H1 (cell line): ENCODE data around the gene SEMA7A. TPM values are rescaled to one million over a fixed set of nuclear protein-coding genes. Genes with fewer than 3 reads are reported as not detected.

ENCODE experiments used
- CTCF ChIA-PET: fragments of 300-600 bp; sonication (Branson Sonifier 250); formaldehyde crosslinking; loops from one replicate; lab custom pipeline; 2021; ENCODE audit not compliant: partially characterized antibody; lab: Charles Lee
- POLR2A ChIA-PET: fragments of 300-600 bp; sonication (Branson Sonifier 250); formaldehyde crosslinking; loops from one replicate; lab custom pipeline; 2021; ENCODE audit warnings: inconsistent platforms; ENCODE audit not compliant: partially characterized antibody; lab: Charles Lee
- DNase-seq, 2 experiments: peaks; one replicate each; pipeline versions ENCODE4 v3.0.0 to v3.0.0-alpha.2; 2010 to 2022; ENCODE audit warnings: low spot score in 2 of 2, low read depth in 1 of 2, mixed read lengths in 1 of 2
- FAIRE-seq: peaks from 2 replicates; lab custom pipeline; 2011; peaks lifted over from hg19 to GRCh38; lab: Jason Lieb, UNC
- H2AFZ ChIP-seq: 2 replicates; pipeline ENCODE4 v1.8.1; 2012; ENCODE audit warnings: low read length, inconsistent platforms
- H2AK5ac ChIP-seq: 2 replicates; pipeline ENCODE4 v1.6.1; 2013; ENCODE audit warnings: low read depth, low read length
- H2BK120ac ChIP-seq: replicated peaks from 2 replicates; pipeline ENCODE3; 2013; ENCODE audit warnings: low read depth, low read length, inconsistent platforms
- H2BK12ac ChIP-seq: 2 replicates; pipeline ENCODE4 v1.6.1; 2013; ENCODE audit warnings: low read depth, low read length
- H2BK15ac ChIP-seq: 2 replicates; pipeline ENCODE4 v1.6.1; 2013; ENCODE audit warnings: low read length
- H2BK20ac ChIP-seq: 2 replicates; pipeline ENCODE4 v1.6.1; 2013; ENCODE audit warnings: low read length
- H2BK5ac ChIP-seq: 2 replicates; pipeline ENCODE4 v1.6.1; 2013; ENCODE audit warnings: low read depth, low read length
- H3K14ac ChIP-seq: 2 replicates; pipeline ENCODE4 v1.6.1; 2013; ENCODE audit warnings: inconsistent platforms; ENCODE audit not compliant: insufficient read length
- H3K18ac ChIP-seq: 2 replicates; pipeline ENCODE4 v1.6.1; 2013; ENCODE audit warnings: low read length; ENCODE audit errors: extremely low read depth
- H3K23ac ChIP-seq: 2 replicates; pipeline ENCODE4 v1.6.1; 2013; ENCODE audit warnings: inconsistent platforms; ENCODE audit not compliant: insufficient read length
- H3K23me2 ChIP-seq: 2 replicates; pipeline ENCODE4 v1.6.1; 2013; ENCODE audit warnings: low read depth, low read length
- H3K27ac ChIP-seq: 2 replicates; pipeline ENCODE4 v1.6.1; 2011; ENCODE audit warnings: low read depth, low read length, inconsistent platforms
- H3K27me3 ChIP-seq, 4 experiments: replicated peaks in 1 of 4; 1 replicate in 1 of 4; 2 replicates in 3 of 4; pipeline versions ENCODE4 v1.6.1 to v1.8.1; 2011 to 2013; ENCODE audit warnings: low read length in 3 of 4, mild to moderate bottlenecking in 3 of 4, inconsistent platforms in 2 of 4, mixed read lengths in 2 of 4, moderate library complexity in 1 of 4; ENCODE audit not compliant: control insufficient read depth in 3 of 4, insufficient read depth in 3 of 4; ENCODE audit errors: extremely low read depth in 1 of 4
- H3K36me3 ChIP-seq, 4 experiments: 2 replicates each; pipeline versions ENCODE4 v1.6.1 to v1.8.1; 2011 to 2013; ENCODE audit warnings: mild to moderate bottlenecking in 4 of 4, low read length in 3 of 4, moderate library complexity in 2 of 4, control low read depth in 1 of 4, inconsistent platforms in 1 of 4; ENCODE audit not compliant: insufficient read depth in 4 of 4, control insufficient read depth in 2 of 4
- H3K4ac ChIP-seq: replicated peaks from 2 replicates; pipeline ENCODE3; 2013; ENCODE audit warnings: low read length, low read depth, mixed read lengths, inconsistent platforms; ENCODE audit not compliant: insufficient read length
- H3K4me1 ChIP-seq, 4 experiments: replicated peaks in 1 of 4; 1 replicate in 1 of 4; 2 replicates in 3 of 4; pipeline versions ENCODE4 v1.6.1 to v1.8.1; 2011 to 2013; ENCODE audit warnings: low read length in 3 of 4, inconsistent platforms in 2 of 4, mixed read lengths in 1 of 4; ENCODE audit not compliant: insufficient read depth in 4 of 4, control insufficient read depth in 3 of 4
- H3K4me2 ChIP-seq, 2 experiments: 2 replicates each; pipeline versions ENCODE4 v1.6.1 to v1.8.1; 2011 to 2013; ENCODE audit warnings: low read depth in 2 of 2, low read length in 2 of 2, control low read depth in 1 of 2, inconsistent platforms in 1 of 2, mild to moderate bottlenecking in 1 of 2; ENCODE audit not compliant: insufficient read depth in 1 of 2
- H3K4me3 ChIP-seq, 4 experiments: fragments of 200-600, 300-600 bp in 1 of 4; sonication (generic), shearing (Covaris generic), sonication (Bioruptor Twin) in 1 of 4; 2 replicates each; pipeline versions ENCODE4 v1.5.1 to v1.8.1; 2011 to 2016; ENCODE audit warnings: low read length in 4 of 4, low read depth in 3 of 4, control low read depth in 2 of 4, inconsistent platforms in 2 of 4, mild to moderate bottlenecking in 2 of 4, mixed read lengths in 1 of 4, moderate library complexity in 1 of 4; ENCODE audit not compliant: insufficient read depth in 2 of 4; ENCODE audit errors: extremely low read depth in 1 of 4
- H3K56ac ChIP-seq: replicated peaks from 2 replicates; pipeline ENCODE3; 2013; ENCODE audit warnings: low read depth, mild to moderate bottlenecking, mixed read lengths, low read length, inconsistent platforms; ENCODE audit not compliant: insufficient read length
- H3K79me1 ChIP-seq: 2 replicates; pipeline ENCODE4 v1.6.1; 2013; ENCODE audit warnings: low read depth, low read length, control low read depth
- H3K79me2 ChIP-seq, 2 experiments: 2 replicates each; pipeline versions ENCODE4 v1.6.1 to v1.8.1; 2012 to 2013; ENCODE audit warnings: low read length in 2 of 2, mild to moderate bottlenecking in 2 of 2, inconsistent platforms in 1 of 2; ENCODE audit not compliant: insufficient read depth in 2 of 2, control insufficient read depth in 1 of 2
- H3K9ac ChIP-seq, 4 experiments: replicated peaks in 1 of 4; 1 replicate in 1 of 4; 2 replicates in 3 of 4; pipeline versions ENCODE4 v1.6.1 to v1.8.1; 2011 to 2013; ENCODE audit warnings: low read depth in 3 of 4, low read length in 3 of 4, control low read depth in 2 of 4, mild to moderate bottlenecking in 2 of 4, moderate library complexity in 2 of 4, inconsistent platforms in 1 of 4; ENCODE audit errors: extremely low read depth in 1 of 4
- H3K9me3 ChIP-seq, 2 experiments: 2 replicates each; pipeline versions ENCODE4 v1.6.1 to v1.8.1; 2012 to 2013; ENCODE audit warnings: mild to moderate bottlenecking in 2 of 2, moderate library complexity in 2 of 2, control low read depth in 1 of 2, inconsistent platforms in 1 of 2, low read depth in 1 of 2, low read length in 1 of 2, mixed read lengths in 1 of 2; ENCODE audit not compliant: insufficient read depth in 2 of 2
- H4K20me1 ChIP-seq, 2 experiments: replicated peaks in 1 of 2; 2 replicates each; pipeline versions ENCODE3 to v1.8.1; 2011 to 2013; ENCODE audit warnings: inconsistent platforms in 2 of 2, low read length in 2 of 2, mild to moderate bottlenecking in 1 of 2; ENCODE audit not compliant: insufficient read depth in 2 of 2, control insufficient read depth in 1 of 2
- H4K5ac ChIP-seq: 2 replicates; pipeline ENCODE4 v1.6.1; 2013; ENCODE audit warnings: low read length, low read depth, mixed read lengths, inconsistent platforms; ENCODE audit not compliant: insufficient read length
- H4K8ac ChIP-seq: 2 replicates; pipeline ENCODE4 v1.8.0; 2013; ENCODE audit warnings: mild to moderate bottlenecking, moderate library complexity, low read length, inconsistent platforms; ENCODE audit not compliant: insufficient read depth; ENCODE audit errors: extremely low read depth
- H4K91ac ChIP-seq: replicated peaks from 2 replicates; pipeline ENCODE3; 2013; ENCODE audit warnings: low read length, mixed read lengths, inconsistent platforms; ENCODE audit not compliant: insufficient read length
- FOSL1 ChIP-seq: IDR thresholded peaks from 2 replicates; pipeline ENCODE4 v1.6.1; 2011; ENCODE audit warnings: mild to moderate bottlenecking, low read depth, low read length, moderate library complexity; ENCODE audit not compliant: insufficient read depth
- RAD21 ChIP-seq, 2 experiments: IDR thresholded peaks in 1 of 2; conservative IDR thresholded peaks in 1 of 2; 2 replicates each; pipeline ENCODE4 v1.6.1; 2011; ENCODE audit warnings: low read depth in 2 of 2, low read length in 2 of 2, improper control_type of control experiment in 1 of 2, inconsistent platforms in 1 of 2, mild to moderate bottlenecking in 1 of 2, moderate library complexity in 1 of 2
- RBBP5 ChIP-seq: IDR thresholded peaks from 2 replicates; pipeline ENCODE4 v1.7.1; 2012; ENCODE audit warnings: low read depth, mild to moderate bottlenecking, inconsistent platforms, low read length, moderate library complexity, borderline replicate concordance
- WGBS, 2 experiments: shearing (Covaris generic) in 1 of 2; methylation state at CpG; one replicate each; pipeline versions ENCODE4 v1.1.6 to v1.1.7; 2013 to 2015; ENCODE audit warnings: low lambda C conversion rate in 2 of 2, mixed read lengths in 2 of 2, inconsistent platforms in 1 of 2, low coverage in 1 of 2, missing lambda C conversion rate in 1 of 2; ENCODE audit not compliant: insufficient replicate concordance in 2 of 2, insufficient coverage in 1 of 2, insufficient read length in 1 of 2; ENCODE audit errors: extremely low coverage in 1 of 2, missing lambda C conversion rate in 1 of 2; 5-methylcytosine and 5-hydroxymethylcytosine counted together
- polyA plus RNA-seq, 7 experiments: library from polyadenylated mRNA; depleted of rRNA in 3 of 7; stranded (reverse) in 5 of 7; unstranded in 2 of 7; fragments of >200 nt in 5 of 7; fragments of 200-250 nt in 2 of 7; gene quantifications; 1 replicate in 5 of 7; 2 replicates in 1 of 7; 4 replicates in 1 of 7; pipeline versions ENCODE4 v1.2.1 to v1.2.3, GENCODE V29; 2011 to 2013; ENCODE audit warnings: missing spikeins in 2 of 7, mixed read lengths in 2 of 7
- total RNA-seq: library from RNA; stranded (reverse); fragmentation: NEBNext Ultra II Directional; extraction: Animal tissue kit (Norgen Biotek cat#: 25700); gene quantifications from 2 replicates; pipeline ENCODE4 v1.2.1, GENCODE V29; 2021
- TF ChIP-seq, protein P1 (sequence below), 3 experiments: IDR thresholded peaks; 1 replicate in 2 of 3; 2 replicates in 1 of 3; pipeline versions ENCODE4 v1.5.1 to v1.6.1; 2011; ENCODE audit warnings: low read length in 3 of 3, mild to moderate bottlenecking in 3 of 3, inconsistent platforms in 2 of 3, low read depth in 1 of 3, moderate library complexity in 1 of 3; ENCODE audit not compliant: insufficient read depth in 1 of 3; ENCODE audit errors: control extremely low read depth in 1 of 3

The SEMA7A gene
- total and polyA plus RNA-seq, 2 of the 8 experiments (the other 6 are each of a cell fraction or from before 2014, with no cell fraction given), result 10.7 to 15.0 TPM

DNA sequence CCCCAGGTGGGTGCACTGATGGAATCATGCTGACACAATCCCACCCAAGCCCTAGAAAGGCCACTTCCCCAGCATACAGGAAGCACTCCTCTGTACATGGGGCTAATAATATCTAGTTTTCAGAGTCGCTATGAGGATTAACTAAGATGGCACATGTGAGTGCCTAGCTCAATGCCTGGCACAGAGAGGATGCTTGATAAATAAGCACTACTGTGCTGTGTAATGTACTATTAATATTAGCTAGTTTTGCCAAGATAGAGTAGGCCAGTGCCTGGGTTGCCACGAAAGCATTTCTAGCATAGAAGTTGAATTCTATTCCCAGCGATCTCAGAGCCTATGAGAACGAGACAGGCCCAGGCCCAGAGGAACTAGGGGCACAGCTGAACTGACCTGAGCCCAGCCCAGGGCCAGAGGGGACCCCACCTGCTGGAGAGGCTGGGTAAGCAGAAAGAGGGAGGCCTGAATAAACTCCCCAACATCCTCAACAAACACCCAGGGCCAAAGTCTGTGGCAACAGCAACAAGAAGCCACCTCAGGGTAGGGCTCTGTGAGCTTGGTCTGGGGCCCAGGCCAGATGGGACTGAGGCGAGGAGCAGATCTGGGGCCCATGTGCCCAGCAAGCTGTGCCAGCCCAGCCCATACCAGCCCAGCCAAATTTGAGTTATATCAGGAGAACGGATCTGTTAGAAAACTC lies 7.6 kb upstream of the SEMA7A start:
- FAIRE-seq (no peak), DNase-seq (no peak)
- Histone ChIP-seq H3K14ac (no peak overlapping the region), H3K36me3 (peaks cover 0 to 10% (median 3%) of the 10 kb centered on the region in 4 experiments; a peak in 3 of 8 replicates), H2BK120ac (no peak overlapping the region), H3K9me3 (no peaks in the 10 kb centered on the region), H4K20me1 (peaks cover 0 to 2% of the 10 kb centered on the region in 2 experiments), H4K91ac (no peak overlapping the region), H3K23ac (no peak overlapping the region), H3K27ac (no peak overlapping the region; the same call in 1 of the 2 replicates), H2BK5ac (no peak overlapping the region), H4K5ac (no peak overlapping the region), H3K4me1 (no peaks in the 10 kb centered on the region; a peak in 1 of 7 replicates), H3K27me3 (no peaks in the 10 kb centered on the region), H3K23me2 (no peaks in the 10 kb centered on the region), H4K8ac (no peak overlapping the region), H2AK5ac (peak overlapping the region; percentile 32; the same call in 1 of the 2 replicates), H3K4me3 (no peak overlapping the region), H2BK20ac (no peak overlapping the region), H3K56ac (no peak overlapping the region), H3K79me1 (no peaks in the 10 kb centered on the region), H2AFZ (no peak overlapping the region), H3K4me2 (no peak overlapping the region), H2BK15ac (no peak overlapping the region), H3K18ac (no peak overlapping the region), H3K4ac (no peak overlapping the region), H2BK12ac (peak overlapping the region; percentile 50; the same call in 1 of the 2 replicates), H3K9ac (no peak overlapping the region), H3K79me2 (no peaks in the 10 kb centered on the region)
- ChIA-PET POLR2A (interaction anchor here (0.6 to 3.1 kb wide), 7 partner anchors 19 to 158 kb away, joined by 3 to 14 read pairs (median 4); partner anchors contain the start of gene UBL7), CTCF (interaction anchor here (0.7 to 41.3 kb wide), 18 partner anchors 9 to 119 kb away, joined by 3 to 1311 read pairs (median 10); partner anchors contain the start of genes CYP11A1 and UBL7)
- TF ChIP-seq, protein P1, sequence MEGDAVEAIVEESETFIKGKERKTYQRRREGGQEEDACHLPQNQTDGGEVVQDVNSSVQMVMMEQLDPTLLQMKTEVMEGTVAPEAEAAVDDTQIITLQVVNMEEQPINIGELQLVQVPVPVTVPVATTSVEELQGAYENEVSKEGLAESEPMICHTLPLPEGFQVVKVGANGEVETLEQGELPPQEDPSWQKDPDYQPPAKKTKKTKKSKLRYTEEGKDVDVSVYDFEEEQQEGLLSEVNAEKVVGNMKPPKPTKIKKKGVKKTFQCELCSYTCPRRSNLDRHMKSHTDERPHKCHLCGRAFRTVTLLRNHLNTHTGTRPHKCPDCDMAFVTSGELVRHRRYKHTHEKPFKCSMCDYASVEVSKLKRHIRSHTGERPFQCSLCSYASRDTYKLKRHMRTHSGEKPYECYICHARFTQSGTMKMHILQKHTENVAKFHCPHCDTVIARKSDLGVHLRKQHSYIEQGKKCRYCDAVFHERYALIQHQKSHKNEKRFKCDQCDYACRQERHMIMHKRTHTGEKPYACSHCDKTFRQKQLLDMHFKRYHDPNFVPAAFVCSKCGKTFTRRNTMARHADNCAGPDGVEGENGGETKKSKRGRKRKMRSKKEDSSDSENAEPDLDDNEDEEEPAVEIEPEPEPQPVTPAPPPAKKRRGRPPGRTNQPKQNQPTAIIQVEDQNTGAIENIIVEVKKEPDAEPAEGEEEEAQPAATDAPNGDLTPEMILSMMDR (IDR thresholded peaks at IDR 0.05; ENCODE audit: control extremely low read depth in 1 of 3, insufficient read depth in 1 of 3, low read depth in 1 of 3, low read length in 3 of 3), result peak; percentile 36 to 50 (median 42)
- peak in 1 of 2 experiments; percentile 37; a peak in 2 of 4 replicates for TF ChIP-seq RAD21 (IDR thresholded peaks at IDR 0.05 in 1 of 2, conservative IDR thresholded peaks at IDR 0.05 in 1 of 2; ENCODE audit: low read depth in 2 of 2, low read length in 2 of 2)
- no peak for TF ChIP-seq RBBP5
- no peak for TF ChIP-seq FOSL1
- 88% methylated on average over 6 of the region's 6 CpGs; no CpG with 5 or more reads in 1 of the 2 experiments for WGBS, 2 experiments
